Adrenal gland (tissue), 12 donors: ENCODE data around the gene RMI1. TPM values are rescaled to one million over a fixed set of nuclear protein-coding genes. Genes with fewer than 3 reads are reported as not detected.

Source experiments
- DNase-seq, 7 donors: peaks; one replicate each; pipeline ENCODE4 v3.0.0-alpha.2; 2019 to 2020
- H3K27ac ChIP-seq, 5 donors: fragments of 200-600 bp; sonication (generic) in 4 of 5; 1 replicate in 3 of 5; 2 replicates in 2 of 5; pipeline versions ENCODE4 v1.5.1 to v1.8.0; 2016 to 2020; ENCODE audit warnings: mild to moderate bottlenecking in 1 of 5
- H3K27me3 ChIP-seq: fragments of 200-600 bp; 2 replicates; pipeline ENCODE4 v1.8.0; 2021
- H3K36me3 ChIP-seq, 2 donors: fragments of 200-600 bp; replicated peaks in 1 of 2; 1 replicate in 1 of 2; 2 replicates in 1 of 2; pipeline versions ENCODE4 v1.5.1 to v1.8.0; 2018 to 2022
- H3K4me1 ChIP-seq, 2 donors: fragments of 200-600 bp; replicated peaks in 1 of 2; 1 replicate in 1 of 2; 2 replicates in 1 of 2; pipeline versions ENCODE4 v1.5.1 to v1.8.0; 2018 to 2021
- H3K4me3 ChIP-seq, 4 donors: fragments of 200-600 bp; sonication (generic) in 3 of 4; one replicate each; pipeline ENCODE4 v1.5.1; 2016 to 2018
- H3K9me3 ChIP-seq, 3 donors: fragments of 200-600 bp; sonication (generic) in 1 of 3; replicated peaks in 1 of 3; 1 replicate in 2 of 3; 2 replicates in 1 of 3; pipeline versions ENCODE4 v1.5.1 to v1.8.0; 2016 to 2021
- CTCF ChIP-seq, 6 experiments: fragments of 450-650 bp in 4 of 6; fragments of 200-600 bp in 2 of 6; sonication (generic) in 1 of 6; IDR thresholded peaks; 1 replicate in 5 of 6; 2 replicates in 1 of 6; pipeline versions ENCODE4 v1.5.1 to v1.8.0; 2016 to 2021; ENCODE audit warnings: antibody characterized with exemption in 6 of 6, mild to moderate bottlenecking in 2 of 6, moderate library complexity in 1 of 6
- POLR2A ChIP-seq, 2 donors: fragments of 450-650 bp; IDR thresholded peaks; one replicate each; pipeline ENCODE4 v1.6.1; 2017; ENCODE audit warnings: antibody characterized with exemption in 2 of 2, mild to moderate bottlenecking in 2 of 2, moderate library complexity in 1 of 2
- WGBS, 4 donors: extraction: QIAGEN DNeasy Blood & Tissue Kit in 2 of 4; methylation state at CpG; one replicate each; pipeline versions ENCODE4 v1.1.5 to v1.1.7; 2013 to 2017; 5-methylcytosine and 5-hydroxymethylcytosine counted together
- intact Hi-C, 2 donors: fragments of 100-400 bp; cut with DNase I; formaldehyde crosslinking; loops; one replicate each; pipeline versions ENCODE4 v1.14.1 to v1.15.0; 2022 to 2023
- polyA plus RNA-seq, 3 donors: library from polyadenylated mRNA; stranded (reverse); fragments of 200-250 nt in 2 of 3; fragments of 350-450 nt in 1 of 3; fragmentation: Illumina TruSeq in 1 of 3; extraction: RNeasy Lipid Tissue Mini Kit (QIAGEN cat#74804) in 1 of 3; gene quantifications; one replicate each; pipeline ENCODE4 v1.2.3, GENCODE V29; 2013 to 2014
- total RNA-seq, 9 donors: library from RNA; depleted of rRNA in 4 of 9; stranded (reverse); fragments of >200 nt in 4 of 9; fragments of 120-200 nt in 1 of 9; fragmentation: NEBNext Ultra II Directional in 1 of 9; extraction: Animal tissue kit (Norgen Biotek cat#: 25700) in 1 of 9; gene quantifications; one replicate each; pipeline versions ENCODE4 v1.1.0 to v1.2.4, GENCODE V29; 2013 to 2023
- donor health status: healthy with polysubstance abuse.
- donor health status: Bipolar disorder and iron deficiency.
- donor health status: DM: yes; HTN: yes; CAD: no.
- donor health status: DM: no; HTN: no; CAD: no.
- donor health status: DM: no; HTN: no; CAD: no.
- donor health status: DM: yes; HTN: yes; CAD: no.

The RMI1 gene
- total and polyA plus RNA-seq, 12 donors: 2.3 to 21.7 (median 7.8) TPM

DNA sequence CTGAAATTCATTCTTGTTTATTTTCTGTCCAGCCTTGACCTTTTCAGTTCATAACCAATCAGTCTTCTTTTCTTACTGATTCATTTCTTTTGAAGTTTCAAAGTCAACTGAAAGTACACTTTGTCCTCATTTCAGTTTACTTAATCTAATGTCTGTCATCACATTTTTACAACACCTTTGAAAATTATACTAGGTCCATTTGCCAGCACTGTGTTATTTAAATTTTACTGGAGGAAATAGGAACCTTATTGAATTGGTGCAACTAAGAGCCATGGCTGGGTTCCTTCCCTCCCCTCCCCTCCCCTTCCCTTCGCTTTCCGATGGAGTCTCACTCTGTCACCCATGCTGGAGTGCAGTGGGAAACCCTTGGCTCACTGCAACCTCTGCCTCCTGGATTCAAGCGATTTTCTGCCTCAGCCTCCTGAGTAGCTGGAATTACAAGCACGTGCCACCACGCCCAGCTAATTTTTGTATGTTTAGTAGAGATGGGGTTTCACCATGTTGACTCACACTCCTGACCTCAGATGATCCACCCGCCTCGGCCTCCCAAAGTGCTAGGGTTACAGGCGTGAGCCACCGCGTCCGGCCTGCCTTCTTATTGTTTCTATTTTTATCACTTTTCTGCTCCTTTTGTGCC lies 6.3 kb downstream of the RMI1 start:
- Histone ChIP-seq H3K27me3 (no peaks in the 10 kb centered on the region), H3K36me3 (no peaks in the 10 kb centered on the region), H3K4me1 (peaks cover 15 to 51% of the 10 kb centered on the region in 2 donors), H3K9me3 (no peaks in the 10 kb centered on the region), H3K4me3 (no peak overlapping the region), H3K27ac (peak overlapping the region; percentile 45 to 76 (median 57))
- TF ChIP-seq CTCF (IDR thresholded peaks at IDR 0.05) (no peak), POLR2A (IDR thresholded peaks at IDR 0.05) (peak in 1 of 2 donors; percentile 25)
- intact Hi-C loops: no loop called here
- 36 to 49% (median 43%) methylated on average over 11 of the region's 11 CpGs for WGBS, 4 donors
- peak; percentile 41 to 84 (median 69) for DNase-seq

DNA sequence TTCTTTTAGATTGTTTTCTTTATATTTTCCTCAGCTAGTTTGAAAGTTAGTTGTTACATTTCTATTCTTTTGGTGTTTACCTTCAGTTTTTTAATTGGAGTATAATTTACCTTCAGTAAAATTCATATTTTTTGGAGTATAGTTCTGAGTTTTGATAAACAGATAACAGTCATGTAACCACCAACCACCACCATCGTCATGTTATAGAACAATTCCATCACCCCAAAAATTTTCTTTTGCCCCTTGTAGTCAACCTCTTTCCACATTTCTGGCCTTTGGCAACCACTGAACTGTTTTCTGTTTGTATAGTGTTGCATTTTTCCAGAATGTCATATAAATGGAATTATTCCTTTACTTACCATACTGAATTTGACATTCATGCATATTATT lies 6.8 kb downstream of the RMI1 start:
- peaks cover 15 to 46% of the 10 kb centered on the region in 2 donors for H3K4me1 ChIP-seq
- H3K4me3 ChIP-seq: no peak overlapping the region
- H3K36me3 ChIP-seq: no peaks in the 10 kb centered on the region
- DNase-seq: no peak
- WGBS, 4 donors: 88 to 94% (median 90%) methylated on average over 1 of the region's 1 CpG
- no peaks in the 10 kb centered on the region for H3K9me3 ChIP-seq
- H3K27me3 ChIP-seq: no peaks in the 10 kb centered on the region
- intact Hi-C loops: no loop called here
- TF ChIP-seq CTCF (IDR thresholded peaks at IDR 0.05): no peak
- no peak for TF ChIP-seq POLR2A (IDR thresholded peaks at IDR 0.05)
- H3K27ac ChIP-seq: peak overlapping the region; percentile 45 to 76 (median 57)

- H3K4me3 ChIP-seq: no peak overlapping the region
- intact Hi-C loops: no loop called here
- no peak for TF ChIP-seq CTCF (IDR thresholded peaks at IDR 0.05)
- no peak for TF ChIP-seq POLR2A (IDR thresholded peaks at IDR 0.05)
- 45 to 60% (median 53%) methylated on average over 2 of the region's 2 CpGs for WGBS, 4 donors
- H3K9me3 ChIP-seq: no peaks in the 10 kb centered on the region
- H3K36me3 ChIP-seq: no peaks in the 10 kb centered on the region
- H3K4me1 ChIP-seq: peaks cover 15 to 37% of the 10 kb centered on the region in 2 donors
- H3K27me3 ChIP-seq: no peaks in the 10 kb centered on the region
- peak overlapping the region in 1 of 5 donors; percentile 1 for H3K27ac ChIP-seq
- DNase-seq: no peak
Observed at GRCh38 chr9:83988411-83988810, 7.8 kb downstream of the RMI1 start.

GRCh38 chr9:83991355-83991754 lies 10.8 kb downstream of the RMI1 start:
- Histone ChIP-seq H3K4me1 (peaks cover 10 to 24% of the 10 kb centered on the region in 2 donors), H3K36me3 (no peaks in the 10 kb centered on the region), H3K9me3 (no peaks in the 10 kb centered on the region), H3K27me3 (no peaks in the 10 kb centered on the region), H3K4me3 (no peak overlapping the region), H3K27ac (no peak overlapping the region)
- TF ChIP-seq POLR2A (IDR thresholded peaks at IDR 0.05) (no peak), CTCF (IDR thresholded peaks at IDR 0.05) (no peak)
- no peak for DNase-seq
- intact Hi-C loops: no loop called here
- WGBS, 4 donors: 35 to 62% (median 58%) methylated on average over 1 of the region's 1 CpG
